ENCODE results near the gene LOXL3.

- TF ChIP-seq ZNF785 (tag by site-specific recombination; IDR thresholded peaks at IDR 0.05) (no peak), ZNF354C (tag by site-specific recombination; IDR thresholded peaks at IDR 0.05; ENCODE audit: borderline replicate concordance, low read depth) (no peak), ZNF274 (IDR thresholded peaks at IDR 0.05; ENCODE audit: low read length) (no peak), ZNF274 (tag by site-specific recombination; IDR thresholded peaks at IDR 0.05; ENCODE audit: borderline replicate concordance) (no peak)
Measured at GRCh38 chr2:74571058-74571457, 17.3 kb upstream of the LOXL3 start.
